Endothelial cell of umbilical vein (primary cell): ENCODE results near the gene SUGCT. TPM values are rescaled to one million over a fixed set of nuclear protein-coding genes. Genes with fewer than 3 reads are reported as not detected.

Experiments used
- BruUV-seq: library from RNA; stranded (reverse); fragments of 400-500 nt; replicated peaks from 2 replicates; lab custom pipeline; 2021; lab: Mats Ljungman, UMichigan
- CTCF ChIA-PET: fragments of 300-600, 350-600 bp; sonication (Branson Sonifier 250); formaldehyde crosslinking; loops from one replicate; lab custom pipeline; 2021; ENCODE audit warnings: antibody characterized with exemption, inconsistent platforms; lab: Charles Lee
- POLR2A ChIA-PET: fragments of 300-600, 350-600 bp; sonication (Branson Sonifier 250); formaldehyde crosslinking; loops from one replicate; lab custom pipeline; 2021; ENCODE audit warnings: antibody characterized with exemption, inconsistent platforms; lab: Charles Lee
- DNase-seq: peaks from one replicate; pipeline ENCODE4 v3.0.0-alpha.2; 2011; ENCODE audit warnings: low read depth, low spot score
- FAIRE-seq: peaks from 2 replicates; lab custom pipeline; 2011; peaks lifted over from hg19 to GRCh38; lab: Jason Lieb, UNC
- H2AFZ ChIP-seq: 2 replicates; pipeline ENCODE4 v1.6.0; 2012; ENCODE audit warnings: low read depth, low read length, control low read depth, inconsistent platforms
- H3K27ac ChIP-seq: 2 replicates; pipeline ENCODE4 v1.5.1; 2011; ENCODE audit warnings: low read depth, mild to moderate bottlenecking, control low read depth, low read length, moderate library complexity; ENCODE audit not compliant: insufficient read depth
- H3K27me3 ChIP-seq, 2 experiments: 2 replicates each; pipeline versions ENCODE4 v1.6.0 to v1.6.1; 2011; ENCODE audit warnings: low read length in 2 of 2, mixed read lengths in 1 of 2; ENCODE audit not compliant: control insufficient read depth in 2 of 2, insufficient read depth in 2 of 2
- H3K36me3 ChIP-seq, 2 experiments: 2 replicates in 1 of 2; 3 replicates in 1 of 2; pipeline ENCODE4 v1.5.1; 2011; ENCODE audit warnings: low read length in 2 of 2, mild to moderate bottlenecking in 1 of 2, moderate library complexity in 1 of 2; ENCODE audit not compliant: control insufficient read depth in 2 of 2, insufficient read depth in 2 of 2; ENCODE audit errors: extremely low read depth in 1 of 2
- H3K4me1 ChIP-seq: 3 replicates; pipeline ENCODE4 v1.5.1; 2011; ENCODE audit warnings: mild to moderate bottlenecking, low read length; ENCODE audit not compliant: control insufficient read depth, insufficient read depth; ENCODE audit errors: extremely low read depth
- H3K4me2 ChIP-seq: 2 replicates; pipeline ENCODE4 v1.6.1; 2011; ENCODE audit warnings: low read length, control low read depth, mixed read lengths; ENCODE audit not compliant: insufficient read depth
- H3K4me3 ChIP-seq, 3 experiments: fragments of 200-600 bp in 1 of 3; sonication (generic), shearing (Covaris generic) in 1 of 3; replicated peaks in 1 of 3; 2 replicates each; pipeline ENCODE4 v1.5.1; 2011 to 2016; ENCODE audit warnings: control low read depth in 3 of 3, low read length in 3 of 3, mild to moderate bottlenecking in 2 of 3, inconsistent platforms in 1 of 3, low read depth in 1 of 3, moderate library complexity in 1 of 3; ENCODE audit not compliant: insufficient read depth in 1 of 3
- H3K79me2 ChIP-seq: 2 replicates; pipeline ENCODE4 v1.6.0; 2012; ENCODE audit warnings: low read length, inconsistent platforms; ENCODE audit not compliant: control insufficient read depth, insufficient read depth
- H3K9ac ChIP-seq: replicated peaks from 2 replicates; pipeline ENCODE3; 2011; ENCODE audit warnings: low read length, control low read depth; ENCODE audit not compliant: insufficient read depth; ENCODE audit errors: extremely low read depth
- H3K9me1 ChIP-seq: replicated peaks from 3 replicates; pipeline ENCODE4 v1.6.0; 2011; ENCODE audit warnings: mild to moderate bottlenecking, low read length; ENCODE audit not compliant: control insufficient read depth, insufficient read depth; ENCODE audit errors: extremely low read depth
- H3K9me3 ChIP-seq: replicated peaks from 2 replicates; pipeline ENCODE4 v1.5.1; 2012; ENCODE audit warnings: low read length, inconsistent platforms; ENCODE audit not compliant: control insufficient read depth, insufficient read depth
- H4K20me1 ChIP-seq: replicated peaks from 2 replicates; pipeline ENCODE3; 2011; ENCODE audit warnings: mild to moderate bottlenecking, low read length; ENCODE audit not compliant: control insufficient read depth, insufficient read depth; ENCODE audit errors: extremely low read depth
- CTCF ChIP-seq, 2 donors: IDR thresholded peaks; 1 replicate in 1 of 2; 2 replicates in 1 of 2; pipeline ENCODE4 v1.5.1; 2011; ENCODE audit warnings: low read length in 2 of 2, mild to moderate bottlenecking in 2 of 2, moderate library complexity in 2 of 2, control low read depth in 1 of 2, inconsistent platforms in 1 of 2, low read depth in 1 of 2; ENCODE audit not compliant: insufficient read depth in 1 of 2; ENCODE audit errors: extremely low read depth in 1 of 2
- EZH2 ChIP-seq: IDR thresholded peaks from 2 replicates; pipeline ENCODE4 v1.6.1; 2012; ENCODE audit warnings: borderline replicate concordance, low read depth, mild to moderate bottlenecking, moderate library complexity, low read length, inconsistent platforms; ENCODE audit not compliant: severe bottlenecking
- FOS ChIP-seq: IDR thresholded peaks from 2 replicates; pipeline ENCODE4 v1.6.1; 2011; ENCODE audit warnings: mild to moderate bottlenecking, low read length, moderate library complexity, borderline replicate concordance; ENCODE audit not compliant: insufficient read depth
- GATA2 ChIP-seq: IDR thresholded peaks from 2 replicates; pipeline ENCODE4 v1.7.0; 2011; ENCODE audit warnings: low read depth, mild to moderate bottlenecking, moderate library complexity, mixed read lengths, low read length; ENCODE audit not compliant: insufficient read length, insufficient read depth
- JUN ChIP-seq: IDR thresholded peaks from 2 replicates; pipeline ENCODE4 v1.6.1; 2011; ENCODE audit warnings: borderline replicate concordance, low read depth; ENCODE audit not compliant: insufficient read length, insufficient read depth
- MAX ChIP-seq: IDR thresholded peaks from 2 replicates; pipeline ENCODE4 v1.6.1; 2011; ENCODE audit not compliant: insufficient read depth, insufficient read length
- MYC ChIP-seq: IDR thresholded peaks from one replicate; pipeline ENCODE4 v1.6.1; 2011; ENCODE audit warnings: mild to moderate bottlenecking, low read depth, low read length
- POLR2A ChIP-seq: IDR thresholded peaks from 2 replicates; pipeline ENCODE4 v1.6.1; 2012; ENCODE audit warnings: low read depth, mild to moderate bottlenecking, control low read depth, low read length
- POLR2AphosphoS5 ChIP-seq: IDR thresholded peaks from 2 replicates; pipeline ENCODE4 v1.6.1; 2012; ENCODE audit warnings: low read depth, mild to moderate bottlenecking, control low read depth, low read length, moderate library complexity; ENCODE audit not compliant: insufficient read depth
- dilution Hi-C: fragments of 300-500 bp; cut with MboI; formaldehyde crosslinking; loops from one replicate; pipeline ENCODE4 v1.15.0; 2019; ENCODE audit warnings: low sequenced_read_pairs; ENCODE audit not compliant: extremely low pct_ligation_motif_present
- intact Hi-C: fragments of 100-400 bp; cut with micrococcal nuclease; formaldehyde crosslinking; loops from one replicate; pipeline ENCODE4 v1.10.0; 2022
- polyA plus RNA-seq, 4 experiments: library from polyadenylated mRNA; depleted of rRNA in 3 of 4; stranded (reverse) in 3 of 4; unstranded in 1 of 4; fragments of >200 nt; gene quantifications; 2 replicates each; pipeline versions ENCODE4 v1.2.1 to v1.2.3, GENCODE V29; 2011 to 2012; ENCODE audit warnings: missing spikeins in 1 of 4
- total RNA-seq: library from RNA; stranded (reverse); gene quantifications from 2 replicates; pipeline ENCODE4 v1.2.3, GENCODE V29; 2021

The SUGCT gene
- total and polyA plus RNA-seq, 2 donors (not counting 3 experiments of a cell fraction or from before 2014, with no cell fraction given): 1.2 to 1.4 TPM

- H3K9me3 ChIP-seq: no peaks in the 10 kb centered on the region
- H3K4me3 ChIP-seq: no peak overlapping the region
- H3K27me3 ChIP-seq: no peaks in the 10 kb centered on the region
- no peak overlapping the region for H3K9ac ChIP-seq
- FAIRE-seq (no peak), DNase-seq (no peak)
- no peak overlapping the region for H3K4me2 ChIP-seq
- TF ChIP-seq JUN: no peak
- no peak for TF ChIP-seq EZH2
- no peak for TF ChIP-seq FOS
- no peak for TF ChIP-seq GATA2
- no peak for TF ChIP-seq CTCF (IDR thresholded peaks at IDR 0.05; ENCODE audit: extremely low read depth in 1 of 2, insufficient read depth in 1 of 2, low read depth in 1 of 2, low read length in 2 of 2)
- dilution Hi-C loops: no loop called here
- H3K36me3 ChIP-seq: no peaks in the 10 kb centered on the region
- ChIA-PET CTCF (interaction anchor here (0.8 to 5.7 kb wide), 8 partner anchors 17 to 1400 kb away, joined by 3 to 87 read pairs (median 7); no protein-coding TSS in a partner anchor), POLR2A (no interaction called here)
- no peak overlapping the region for H3K27ac ChIP-seq
- no TSS peak for BruUV-seq
- H3K4me1 ChIP-seq: peaks cover 2% of the 10 kb centered on the region
- intact Hi-C loops: no loop called here
- no peaks in the 10 kb centered on the region for H4K20me1 ChIP-seq
- no peaks in the 10 kb centered on the region for H3K9me1 ChIP-seq
- H2AFZ ChIP-seq: no peak overlapping the region
- no peaks in the 10 kb centered on the region for H3K79me2 ChIP-seq
Observed at GRCh38 chr7:40331915-40332314, 197.1 kb downstream of the SUGCT start.

- CTCF ChIA-PET: interaction anchor here (1.3 to 5.7 kb wide), 4 partner anchors 100 to 1399 kb away, joined by 3 to 87 read pairs (median 26); no protein-coding TSS in a partner anchor
- Histone ChIP-seq H3K4me2 (no peak overlapping the region), H3K9me3 (no peaks in the 10 kb centered on the region), H2AFZ (no peak overlapping the region), H3K4me1 (peaks cover 2% of the 10 kb centered on the region), H3K9me1 (no peaks in the 10 kb centered on the region), H3K36me3 (no peaks in the 10 kb centered on the region), H3K4me3 (no peak overlapping the region), H4K20me1 (no peaks in the 10 kb centered on the region), H3K27me3 (no peaks in the 10 kb centered on the region), H3K9ac (no peak overlapping the region), H3K27ac (no peak overlapping the region), H3K79me2 (no peaks in the 10 kb centered on the region)
- no peak for FAIRE-seq
- intact Hi-C loops: no loop called here
- POLR2A ChIA-PET: no interaction called here
- DNase-seq: no peak
- dilution Hi-C loops: no loop called here
- TF ChIP-seq MAX (no peak), FOS (no peak), MYC (no peak), GATA2 (no peak), EZH2 (no peak), JUN (no peak), CTCF (IDR thresholded peaks at IDR 0.05; ENCODE audit: extremely low read depth in 1 of 2, insufficient read depth in 1 of 2, low read depth in 1 of 2, low read length in 2 of 2) (no peak), POLR2AphosphoS5 (no peak), POLR2A (no peak)
- no TSS peak for BruUV-seq
Observed at GRCh38 chr7:40332516-40332915, 197.7 kb downstream of the SUGCT start.
